GM11168 (cell line): Measurements from ENCODE around the gene TSPAN11.

ENCODE experiments used
- in situ Hi-C: fragments of 300-500 bp; cut with MboI; formaldehyde crosslinking; loops from one replicate; pipeline ENCODE4 v1.12.0; 2022; ENCODE audit warnings: low sequenced_read_pairs; ENCODE audit not compliant: unreplicated experiment

Gene TSPAN11

GRCh38 chr12:30953951-30954751, 27.6 kb downstream of the TSPAN11 start:
- in situ Hi-C loops, result no loop called here

- in situ Hi-C loops, result no loop called here
Observed at GRCh38 chr12:30955214-30955613, 28.7 kb downstream of the TSPAN11 start.

- in situ Hi-C loops, result no loop called here
Observed at GRCh38 chr12:30959110-30959710, 32.7 kb downstream of the TSPAN11 start.

- in situ Hi-C loops, result no loop called here
Observed at GRCh38 chr12:30959778-30960177, 33.2 kb downstream of the TSPAN11 start.

- in situ Hi-C loops, result no loop called here
Observed at GRCh38 chr12:30961030-30961429, 34.5 kb downstream of the TSPAN11 start.

GRCh38 chr12:30962047-30962446, 35.5 kb downstream of the TSPAN11 start:
- in situ Hi-C loops, result no loop called here

GRCh38 chr12:30963709-30964564, 37.4 kb downstream of the TSPAN11 start:
- in situ Hi-C loops, result no loop called here

- in situ Hi-C loops, result no loop called here
Observed at GRCh38 chr12:30964896-30965612, 38.5 kb downstream of the TSPAN11 start.

GRCh38 chr12:30965613-30965985, 39.1 kb downstream of the TSPAN11 start:
- in situ Hi-C loops, result no loop called here

GRCh38 chr12:30967026-30967425, 40.5 kb downstream of the TSPAN11 start:
- in situ Hi-C loops, result no loop called here

- in situ Hi-C loops, result no loop called here
Observed at GRCh38 chr12:30968211-30968610, 41.7 kb downstream of the TSPAN11 start.

- in situ Hi-C loops, result no loop called here
Observed at GRCh38 chr12:30969006-30969405, 42.5 kb downstream of the TSPAN11 start.

- in situ Hi-C loops, result no loop called here
Observed at GRCh38 chr12:30969606-30970395, 43.3 kb downstream of the TSPAN11 start.

- in situ Hi-C loops, result no loop called here
Observed at GRCh38 chr12:30970559-30971197, 44.1 kb downstream of the TSPAN11 start.

GRCh38 chr12:30972035-30972434, 45.5 kb downstream of the TSPAN11 start:
- in situ Hi-C loops, result no loop called here

GRCh38 chr12:30973175-30973574, 46.6 kb downstream of the TSPAN11 start:
- in situ Hi-C loops, result no loop called here

- in situ Hi-C loops, result no loop called here
Observed at GRCh38 chr12:30973830-30974229, 47.3 kb downstream of the TSPAN11 start.

- in situ Hi-C loops, result no loop called here
Observed at GRCh38 chr12:30974746-30975500, 48.4 kb downstream of the TSPAN11 start.
